ENCODE measurements around the gene TBCCD1.
A peak's percentile ranks its signal among the peaks of the same experiment; 100 is the strongest.
"Not testable (repeated sequence)": the region's sequence is repeated elsewhere in the genome, so short reads cannot be mapped to it uniquely, and the experiment has no call there.

Gene TBCCD1

DNA sequence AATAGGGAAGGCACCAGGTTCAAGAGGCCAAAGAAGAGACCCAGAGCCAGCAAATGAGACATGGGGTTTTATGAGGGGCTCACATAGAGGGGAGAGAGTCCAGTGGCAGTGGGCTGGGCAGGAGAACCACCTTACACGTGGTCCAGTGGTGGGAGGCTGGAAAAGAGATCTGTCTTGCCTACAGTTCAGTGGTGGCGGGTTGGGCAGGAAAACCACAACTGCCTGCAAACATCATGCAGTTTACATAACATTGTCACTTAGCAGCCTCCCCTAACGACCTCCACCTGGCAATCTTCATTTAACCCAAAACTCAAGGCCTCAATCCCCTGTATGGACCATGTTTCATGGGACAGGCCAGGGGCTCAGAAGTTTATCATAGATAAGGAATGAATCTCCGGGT, 52.0 kb downstream of the TBCCD1 start:
- DNase-seq = peak in 1 of 2 experiments; percentile 49

DNA sequence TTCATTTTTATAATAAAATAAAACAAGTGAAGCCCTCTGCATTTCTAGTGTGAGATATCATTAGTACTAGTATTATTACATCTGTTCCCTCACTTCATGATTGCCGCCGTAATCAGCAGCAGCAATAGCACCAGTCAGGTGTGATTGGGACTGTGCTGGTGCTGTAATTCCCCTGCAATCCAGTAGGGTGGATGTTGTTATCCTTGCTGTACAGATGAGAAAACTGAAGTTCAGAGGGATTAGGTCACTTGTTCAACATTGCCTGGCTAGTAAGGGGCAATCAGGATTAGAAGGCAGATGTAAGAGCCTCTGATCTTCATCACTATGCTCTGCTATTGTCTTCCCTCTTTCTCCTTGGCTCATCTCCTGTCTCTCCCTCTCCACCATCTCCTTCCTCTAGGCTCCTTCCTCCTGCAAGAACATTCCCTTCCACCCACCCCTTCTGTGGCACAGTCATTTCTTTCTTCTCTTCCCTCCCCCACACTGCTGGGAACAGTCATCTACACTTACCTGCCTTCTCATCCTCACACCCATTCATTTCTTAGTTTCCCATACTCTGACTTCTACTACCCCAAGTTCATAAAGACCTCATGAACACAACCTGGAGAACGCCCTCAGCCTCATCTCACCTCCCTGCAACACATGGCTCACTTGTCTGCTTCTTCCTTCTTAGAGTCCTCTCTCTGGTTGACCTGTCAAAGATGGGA, 52.7 kb downstream of the TBCCD1 start:
- peak in 1 of 2 experiments; percentile 57 for DNase-seq

DNA sequence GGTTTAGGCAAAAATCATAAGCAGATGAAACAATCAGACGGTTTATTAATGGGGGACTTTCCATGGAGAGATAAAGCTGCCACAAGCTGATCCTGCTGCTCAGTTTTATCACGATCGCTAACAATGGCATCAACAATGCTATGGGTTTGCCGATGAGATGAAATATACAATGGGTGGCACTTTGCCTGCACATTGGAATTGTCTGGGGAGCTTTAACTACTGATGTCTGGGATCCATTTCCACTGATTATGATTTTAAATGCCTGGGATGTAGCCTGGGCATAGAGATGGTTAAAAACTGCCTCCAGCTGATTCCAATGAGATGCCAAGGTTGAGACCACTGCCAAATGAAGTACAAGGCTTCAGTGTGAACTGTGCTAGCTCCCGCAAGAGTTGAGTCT, 53.8 kb downstream of the TBCCD1 start:
- no peak for DNase-seq

DNA sequence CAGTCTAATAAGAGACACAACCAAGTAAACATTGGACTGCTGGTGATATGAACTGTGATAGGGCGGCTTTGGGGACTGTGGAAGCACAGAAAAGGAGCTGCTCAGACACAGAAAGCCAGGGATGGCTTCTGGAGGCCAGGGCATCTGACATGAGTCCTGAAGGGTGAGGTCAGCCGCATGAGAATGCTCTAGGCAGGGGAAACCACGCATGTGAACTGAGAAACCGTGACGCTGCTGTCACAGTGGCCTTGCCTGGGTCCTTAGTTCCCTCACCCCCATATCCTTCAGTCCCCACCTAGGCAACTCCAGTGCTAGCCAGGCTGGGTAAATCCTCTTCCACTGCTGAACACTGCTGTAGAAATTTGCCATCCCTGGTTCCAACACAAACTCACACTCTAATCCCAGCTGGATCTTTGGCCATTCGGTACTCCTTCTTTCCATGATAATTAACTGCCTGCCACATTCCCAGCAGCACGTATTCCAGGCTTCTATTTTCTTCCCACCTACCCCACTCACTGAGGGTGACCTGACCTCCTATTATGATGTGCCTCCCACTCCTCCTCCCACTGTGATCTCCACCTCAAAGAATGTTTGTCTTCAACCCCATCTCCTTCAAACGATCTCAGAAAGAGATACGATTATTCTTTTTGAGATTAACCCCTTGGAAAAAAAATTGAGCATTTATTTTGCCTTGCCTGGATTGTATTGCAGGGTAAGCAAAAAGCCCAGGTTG, 54.4 kb downstream of the TBCCD1 start:
- DNase-seq = no peak

DNA sequence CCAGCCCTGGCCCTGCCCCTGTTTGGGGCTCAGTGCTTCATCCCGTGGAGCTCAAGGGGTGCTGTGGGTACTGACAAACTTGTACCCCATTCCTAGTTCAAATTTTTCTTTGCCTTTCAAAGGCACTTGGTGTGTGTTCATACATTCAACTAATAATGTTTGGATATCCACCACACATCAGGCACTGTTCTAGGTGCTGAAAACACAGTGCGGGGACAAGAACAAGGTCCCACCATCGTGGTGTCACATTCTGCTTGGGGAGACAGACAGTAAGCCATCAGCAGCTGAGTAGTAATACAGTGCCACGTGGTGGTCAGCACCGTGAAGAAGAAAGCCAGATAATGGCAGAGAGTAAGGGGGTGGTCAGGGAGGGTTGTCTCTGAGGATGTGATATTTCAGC, 55.4 kb downstream of the TBCCD1 start:
- DNase-seq = no peak

DNA sequence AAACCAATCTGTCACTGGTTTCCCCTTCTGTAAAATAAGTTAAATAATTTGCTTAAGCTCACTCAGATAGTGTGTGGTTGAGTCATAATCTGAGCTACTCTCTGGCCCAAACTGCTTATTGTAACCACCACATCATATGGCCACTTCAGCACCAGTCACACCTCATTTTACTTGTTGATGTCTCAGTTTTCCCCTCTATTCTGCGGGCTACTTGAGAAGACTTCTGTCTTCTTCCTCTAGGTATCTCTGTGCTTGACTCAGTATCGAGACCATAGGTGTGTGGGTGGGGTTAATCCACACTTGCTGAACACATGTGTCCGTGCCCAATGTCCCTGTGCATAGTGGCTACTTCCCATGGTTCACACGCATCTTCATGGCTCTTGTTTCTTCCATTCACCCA, 55.9 kb downstream of the TBCCD1 start:
- DNase-seq = peak in 1 of 2 experiments; percentile 41

DNA sequence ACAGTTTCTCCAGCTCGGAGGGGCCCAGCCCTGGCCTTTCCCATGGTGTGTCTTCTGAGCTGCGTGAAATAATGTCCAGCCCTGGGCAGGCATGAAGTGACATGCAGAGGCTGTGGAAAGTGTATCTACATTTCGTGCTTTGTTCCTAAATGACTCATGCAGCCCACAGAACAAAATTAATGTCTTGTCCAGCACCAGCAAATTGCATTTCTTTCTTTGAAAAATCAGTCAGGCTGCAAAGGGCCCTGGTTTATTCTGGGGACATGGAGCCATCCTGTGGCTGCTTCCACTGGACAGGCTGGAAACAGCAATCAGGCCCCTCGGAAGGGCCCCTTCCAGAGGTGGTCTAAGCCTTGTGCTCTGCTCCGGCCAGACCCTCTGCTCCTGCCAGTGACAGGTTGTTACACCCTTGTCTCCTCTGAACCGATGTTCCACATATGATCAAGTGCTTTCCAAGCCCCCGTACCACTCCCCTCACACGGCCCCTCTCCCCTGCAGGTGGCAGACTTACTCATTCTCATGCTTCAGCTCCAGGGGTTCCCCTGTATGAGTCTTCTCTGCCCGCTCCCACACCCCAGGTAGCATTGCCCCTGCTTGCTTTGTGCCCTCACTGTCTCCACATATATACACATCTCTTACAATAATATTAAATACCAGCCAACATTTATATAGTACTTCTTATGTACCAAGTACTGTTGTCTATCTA, 56.6 kb downstream of the TBCCD1 start:
- DNase-seq = no peak

DNA sequence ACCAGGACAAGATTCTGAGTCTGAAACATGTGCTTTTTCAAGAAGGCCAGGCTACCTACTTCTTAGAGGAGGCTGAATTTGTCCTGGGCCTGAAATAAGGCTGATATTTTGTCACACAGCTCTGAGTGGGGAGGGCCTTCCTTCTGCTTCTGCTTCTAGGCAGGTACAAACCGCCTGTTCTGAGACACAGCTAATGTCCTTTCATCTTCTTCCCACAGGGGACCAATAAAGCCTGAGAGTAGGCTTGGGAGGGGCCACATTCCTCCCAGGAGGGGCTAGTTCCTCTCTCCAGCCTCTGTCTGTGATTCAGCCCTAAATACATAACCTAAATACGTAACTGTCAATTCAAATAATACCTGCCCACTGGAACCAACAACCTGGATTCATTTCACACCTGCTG, 57.7 kb downstream of the TBCCD1 start:
- no peak for DNase-seq

DNA sequence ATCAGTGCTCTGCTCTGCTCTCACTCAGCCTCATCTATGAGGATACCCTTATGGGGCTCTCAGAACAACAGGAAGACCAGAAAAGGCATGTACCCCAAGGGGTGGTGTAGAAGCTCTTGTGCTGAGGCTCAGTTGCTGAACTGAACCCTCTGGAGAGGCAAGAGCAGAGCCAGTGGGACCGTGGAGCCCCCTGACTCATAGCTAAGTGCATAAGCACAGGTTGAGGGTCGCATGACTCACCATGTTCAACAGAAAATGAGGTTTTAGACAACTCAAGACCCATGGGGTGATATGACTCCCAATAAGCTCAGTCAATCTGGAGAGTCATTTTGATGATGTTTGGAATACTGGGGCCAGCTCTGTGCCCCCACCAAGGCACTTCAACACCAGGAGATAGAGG, 60.3 kb downstream of the TBCCD1 start:
- DNase-seq = peak in 1 of 2 experiments; percentile 65

DNA sequence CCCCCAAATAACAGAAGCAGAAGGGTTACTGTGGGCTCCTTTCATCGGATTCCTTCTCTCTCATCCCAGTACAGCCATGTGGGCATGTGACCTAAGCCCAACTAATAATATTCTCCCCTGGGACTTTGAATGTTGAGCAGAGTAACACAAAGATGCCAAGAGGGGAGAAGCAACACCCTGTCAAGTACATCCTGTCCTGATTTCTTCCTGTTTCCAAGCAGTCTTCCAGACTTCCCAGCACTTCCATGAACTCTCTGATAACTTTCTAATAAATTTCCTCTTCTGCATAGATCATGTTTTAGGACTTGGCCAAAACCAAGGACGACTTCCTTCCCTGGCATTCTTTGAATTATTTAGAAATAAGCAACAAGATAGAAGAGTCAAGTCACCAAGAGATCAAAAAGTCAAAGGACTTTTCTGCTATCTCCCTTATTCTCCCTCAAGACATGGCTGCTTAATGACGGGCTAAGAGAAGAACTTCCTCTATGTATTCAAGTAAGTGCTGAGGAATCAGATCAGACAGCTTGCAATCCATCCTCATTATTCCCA, 60.9 kb downstream of the TBCCD1 start:
- no peak for DNase-seq

DNA sequence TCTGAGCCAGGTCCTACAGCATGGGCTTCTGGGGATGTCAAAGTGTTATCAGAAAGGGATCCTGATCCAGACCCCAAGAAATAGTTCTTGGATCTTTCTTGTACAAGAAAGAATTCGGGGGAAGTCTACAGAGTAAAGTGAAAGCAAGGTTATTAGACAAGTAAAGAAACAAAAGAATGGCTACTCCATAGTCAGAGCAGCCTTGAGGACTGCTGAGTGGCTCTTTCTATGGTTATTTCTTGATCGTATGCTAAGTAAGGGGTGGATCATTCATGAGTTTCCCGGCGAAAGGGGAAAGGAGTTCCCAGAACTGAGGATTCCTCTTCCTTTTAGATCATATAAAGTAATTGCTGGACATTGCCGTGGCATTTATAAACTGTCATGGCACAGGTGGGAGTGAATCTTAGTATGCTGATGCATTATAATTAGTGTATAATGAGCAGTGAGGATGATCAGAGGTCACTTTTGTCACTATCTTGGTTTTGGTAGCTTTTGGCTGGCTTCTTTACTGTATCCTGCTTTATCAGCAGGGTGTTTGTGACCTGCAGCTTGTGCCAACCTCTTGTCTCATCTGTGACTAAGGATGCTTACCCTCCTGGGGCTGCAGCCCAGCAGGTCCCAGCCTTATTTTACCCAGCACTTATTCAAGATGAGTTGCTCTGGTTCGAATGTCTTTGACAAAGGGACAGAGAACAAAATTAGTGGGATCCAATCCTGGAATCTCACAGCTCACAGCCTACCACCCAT, 64.0 kb downstream of the TBCCD1 start:
- no peak for DNase-seq

DNA sequence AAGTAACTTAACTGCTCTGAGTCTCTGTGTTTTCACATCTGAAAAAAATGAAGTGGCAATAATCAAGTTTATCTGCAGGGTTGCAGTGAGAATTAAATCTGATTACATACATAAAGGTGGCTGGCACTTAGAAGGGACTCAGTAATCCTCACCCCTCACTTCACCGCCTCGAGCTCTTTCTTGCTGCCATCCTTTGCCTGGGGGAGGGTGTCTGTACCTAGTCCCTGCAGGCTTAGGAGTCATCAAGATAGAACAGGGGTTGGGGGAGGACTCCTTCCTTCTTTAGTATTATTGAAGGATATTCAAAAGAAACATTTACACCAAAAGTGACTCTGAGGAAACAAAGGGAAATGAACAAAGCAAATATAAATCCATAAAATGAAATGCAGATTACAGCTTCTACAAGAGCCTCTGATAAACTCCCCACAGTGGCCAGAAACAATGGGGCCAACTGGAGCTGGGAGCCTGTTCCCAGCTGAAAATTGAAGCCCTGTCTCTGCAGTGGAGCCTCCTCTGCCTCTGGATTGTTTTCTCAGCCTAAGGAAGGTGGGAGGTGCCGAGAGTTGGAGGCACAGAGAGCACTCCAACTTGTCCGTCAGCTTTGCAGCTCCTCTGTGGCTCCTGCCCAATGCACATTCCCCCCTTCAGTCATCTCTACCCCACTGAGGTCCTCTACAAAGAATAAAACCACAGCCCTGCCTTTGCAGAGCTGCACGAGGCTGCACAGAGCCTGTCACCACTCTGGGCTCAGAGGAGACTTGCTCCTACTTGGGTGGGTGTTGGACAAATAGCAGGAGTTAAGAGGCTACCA, 64.8 kb downstream of the TBCCD1 start:
- no peak for DNase-seq

DNA sequence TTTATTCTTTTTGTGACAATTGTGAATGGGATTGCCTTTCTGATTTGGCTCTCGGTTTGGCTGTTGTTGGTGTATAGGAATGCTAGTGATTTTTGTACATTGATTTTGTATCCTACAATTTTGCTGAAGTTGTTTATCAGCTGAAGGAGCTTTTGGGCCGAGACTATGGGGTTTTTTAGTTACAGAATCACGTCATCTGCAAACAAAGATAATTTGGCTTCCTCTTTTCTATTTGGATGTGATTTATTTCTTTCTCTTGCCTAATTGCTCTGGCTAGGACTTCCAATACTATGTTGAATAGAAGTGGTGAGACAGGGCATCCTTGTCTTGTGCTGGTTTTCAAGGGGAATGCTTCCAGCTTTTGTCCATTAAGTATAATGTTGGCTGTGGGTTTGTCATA, 67.2 kb downstream of the TBCCD1 start:
- DNase-seq = not testable (repeated sequence)

DNA sequence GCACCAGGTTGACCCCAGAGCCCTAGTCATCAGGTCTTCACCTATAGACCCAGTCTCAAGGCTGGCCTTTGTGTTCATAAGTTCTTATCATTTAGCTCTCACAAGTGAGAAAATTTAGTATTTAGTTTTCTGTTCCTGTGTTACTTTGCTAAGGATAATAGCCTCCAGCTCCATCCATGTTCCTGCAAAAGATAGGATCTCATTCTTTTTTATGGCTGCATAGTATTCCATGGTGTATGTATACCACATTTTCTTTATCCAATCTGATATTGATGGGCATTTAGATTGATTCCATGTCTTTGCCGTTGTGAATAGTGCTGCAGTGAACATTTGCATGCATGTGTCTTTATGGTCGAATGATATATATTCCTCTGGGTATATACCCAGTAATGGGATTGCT, 69.1 kb downstream of the TBCCD1 start:
- DNase-seq = not testable (repeated sequence)

DNA sequence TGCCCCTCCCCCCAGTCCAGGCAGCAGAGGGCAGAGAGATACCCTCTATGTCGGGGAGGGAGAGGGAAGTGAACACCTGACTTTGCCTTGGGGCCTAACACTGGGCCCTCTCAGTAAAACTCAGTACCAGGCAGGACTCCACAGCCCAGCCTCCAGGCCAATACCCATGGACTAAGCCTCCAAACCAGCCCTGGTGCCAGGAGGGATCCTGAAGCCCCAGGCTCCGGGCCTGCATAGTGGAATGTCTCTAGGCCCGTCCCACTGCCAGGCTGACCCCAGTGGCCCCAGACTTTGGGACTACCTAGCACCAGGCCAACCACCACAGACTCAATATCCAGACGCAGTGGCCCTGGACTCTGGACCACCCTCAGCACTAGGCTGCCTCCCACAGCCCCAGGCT, 69.5 kb downstream of the TBCCD1 start:
- DNase-seq = no peak

DNA sequence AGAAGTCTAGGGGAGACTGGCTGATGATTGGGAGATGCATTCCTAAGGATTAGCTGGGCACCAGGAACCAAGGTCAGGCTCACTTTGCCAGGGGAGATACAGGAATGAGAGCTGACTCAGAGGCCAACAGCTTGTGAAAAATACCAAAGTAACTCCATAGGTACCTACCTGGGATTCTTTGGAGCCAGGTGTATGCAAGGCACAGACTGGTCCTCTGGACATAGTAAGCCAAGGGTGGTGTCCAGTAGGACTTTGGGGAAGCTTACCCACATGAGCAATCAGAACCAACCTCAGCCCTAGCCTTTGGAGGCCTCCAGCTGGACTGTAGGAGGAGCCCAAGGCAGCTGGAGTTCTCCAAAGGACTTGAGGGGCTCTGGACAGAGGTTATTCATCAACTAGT, 70.5 kb downstream of the TBCCD1 start:
- DNase-seq = no peak

Measured in activated T-cell treated with anti-CD3 and anti-CD28 coated beads, Interleukin-2, amount 50 U/mL, for 48 hours (primary cell).